Mucosa of descending colon (tissue), 3 donors: ENCODE results near the gene ATG13. TPM values are rescaled to one million over a fixed set of nuclear protein-coding genes. Genes with fewer than 3 reads are reported as not detected.

Experiments
- ATAC-seq: fragments of 200-7000 bp; cut with Tn5 transposase; one replicate; pipeline ENCODE4 v1.9.1; 2020; ENCODE audit warnings: mild to moderate bottlenecking, moderate library complexity
- DNase-seq, 3 donors: peaks; one replicate each; pipeline ENCODE4 v3.0.0-alpha.2; 2020
- H3K36me3 ChIP-seq: fragments of 200-600 bp; one replicate; pipeline ENCODE4 v1.8.0; 2021; ENCODE audit warnings: low read depth, mild to moderate bottlenecking
- H3K4me1 ChIP-seq: fragments of 200-600 bp; one replicate; pipeline ENCODE4 v1.8.0; 2021; ENCODE audit warnings: low read depth, mild to moderate bottlenecking
- H3K4me3 ChIP-seq: fragments of 200-600 bp; one replicate; pipeline ENCODE4 v1.8.0; 2021; ENCODE audit warnings: mild to moderate bottlenecking
- H3K9me3 ChIP-seq: fragments of 200-600 bp; one replicate; pipeline ENCODE4 v1.8.0; 2021; ENCODE audit warnings: mild to moderate bottlenecking
- intact Hi-C, 2 donors: fragments of 100-400 bp; cut with DNase I in 1 of 2; cut with micrococcal nuclease in 1 of 2; formaldehyde crosslinking; loops; one replicate each; pipeline versions ENCODE4 v1.11.0 to v1.11.1; 2022; cut with DNase I, micrococcal nuclease
- total RNA-seq, 3 donors: library from RNA; stranded (reverse); fragmentation: NEBNext Ultra II Directional in 2 of 3; extraction: Animal tissue kit (Norgen Biotek cat#: 25700) in 2 of 3; gene quantifications; one replicate each; pipeline versions ENCODE4 v1.2.1 to v1.2.4, GENCODE V29; 2021 to 2023
- TF ChIP-seq, protein P1 (sequence below): fragments of 200-600 bp; IDR thresholded peaks from one replicate; pipeline ENCODE4 v1.8.0; 2022; ENCODE audit warnings: antibody characterized with exemption, mild to moderate bottlenecking
- donor health status: DM: no; HTN: no; CAD: no; lungs with moderate emphysema.
- donor health status: DM: no; HTN: no; CAD: no.
- donor health status: DM: no; HTN: yes; CAD: no.

Gene ATG13
- total RNA-seq, 3 donors from 2014 or later: 61.6 to 81.4 (median 62.3) TPM

DNA sequence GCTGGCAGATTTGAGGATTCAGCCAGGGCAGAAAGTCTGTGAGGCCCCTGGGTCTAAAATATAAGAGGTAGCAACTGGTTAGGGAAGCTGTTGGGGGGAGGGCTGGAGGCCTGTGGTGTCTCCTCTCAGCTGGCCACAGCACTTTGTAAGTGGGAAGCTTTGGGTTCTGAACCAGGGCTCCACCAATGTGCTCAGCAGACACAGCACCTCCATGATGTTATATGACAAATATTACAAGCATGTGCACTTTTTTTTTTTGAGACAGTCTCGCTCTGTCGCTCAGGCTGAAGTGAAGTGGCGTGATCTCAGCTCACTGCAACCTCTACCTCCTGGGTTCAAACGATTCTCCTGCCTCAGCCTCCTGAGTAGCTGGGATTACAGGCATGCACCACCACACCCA lies 75.1 kb downstream of the ATG13 start:
- intact Hi-C loops: no loop called here
- peaks cover 13% of the 10 kb centered on the region for H3K36me3 ChIP-seq
- no peaks in the 10 kb centered on the region for H3K4me1 ChIP-seq

DNA sequence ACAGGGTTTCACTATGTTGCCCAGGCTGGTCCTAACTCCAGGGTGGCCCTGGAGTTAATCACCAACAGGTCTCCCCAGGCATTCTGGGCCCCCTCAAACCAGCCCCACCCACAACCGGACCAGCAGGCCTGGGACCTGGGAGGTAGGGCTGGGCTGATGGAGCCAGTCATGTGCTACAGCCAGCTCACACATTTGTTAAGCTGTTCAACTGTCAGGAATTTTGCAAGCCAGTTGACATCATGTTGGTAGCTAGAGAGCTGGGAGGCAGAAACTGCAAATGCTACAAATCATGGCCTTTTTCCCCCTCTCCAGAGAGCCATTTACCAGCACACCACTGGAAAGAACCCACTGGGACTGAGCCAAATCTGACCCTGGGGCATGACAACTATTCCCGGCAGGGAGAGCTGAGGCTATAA lies 76.3 kb downstream of the ATG13 start:
- intact Hi-C loops: no loop called here
- Histone ChIP-seq H3K36me3 (peaks cover 13% of the 10 kb centered on the region), H3K4me1 (no peaks in the 10 kb centered on the region), H3K9me3 (no peaks in the 10 kb centered on the region), H3K4me3 (no peak overlapping the region)
- DNase-seq: no peak
- no peak for ATAC-seq
- TF ChIP-seq, protein P1, sequence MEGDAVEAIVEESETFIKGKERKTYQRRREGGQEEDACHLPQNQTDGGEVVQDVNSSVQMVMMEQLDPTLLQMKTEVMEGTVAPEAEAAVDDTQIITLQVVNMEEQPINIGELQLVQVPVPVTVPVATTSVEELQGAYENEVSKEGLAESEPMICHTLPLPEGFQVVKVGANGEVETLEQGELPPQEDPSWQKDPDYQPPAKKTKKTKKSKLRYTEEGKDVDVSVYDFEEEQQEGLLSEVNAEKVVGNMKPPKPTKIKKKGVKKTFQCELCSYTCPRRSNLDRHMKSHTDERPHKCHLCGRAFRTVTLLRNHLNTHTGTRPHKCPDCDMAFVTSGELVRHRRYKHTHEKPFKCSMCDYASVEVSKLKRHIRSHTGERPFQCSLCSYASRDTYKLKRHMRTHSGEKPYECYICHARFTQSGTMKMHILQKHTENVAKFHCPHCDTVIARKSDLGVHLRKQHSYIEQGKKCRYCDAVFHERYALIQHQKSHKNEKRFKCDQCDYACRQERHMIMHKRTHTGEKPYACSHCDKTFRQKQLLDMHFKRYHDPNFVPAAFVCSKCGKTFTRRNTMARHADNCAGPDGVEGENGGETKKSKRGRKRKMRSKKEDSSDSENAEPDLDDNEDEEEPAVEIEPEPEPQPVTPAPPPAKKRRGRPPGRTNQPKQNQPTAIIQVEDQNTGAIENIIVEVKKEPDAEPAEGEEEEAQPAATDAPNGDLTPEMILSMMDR: no peak

More for the DNA sequence above, 75.1 kb downstream of the ATG13 start:
- TF ChIP-seq, protein P1: no peak
- no peak for DNase-seq
- no peaks in the 10 kb centered on the region for H3K9me3 ChIP-seq
- no peak overlapping the region for H3K4me3 ChIP-seq
- no peak for ATAC-seq

DNA sequence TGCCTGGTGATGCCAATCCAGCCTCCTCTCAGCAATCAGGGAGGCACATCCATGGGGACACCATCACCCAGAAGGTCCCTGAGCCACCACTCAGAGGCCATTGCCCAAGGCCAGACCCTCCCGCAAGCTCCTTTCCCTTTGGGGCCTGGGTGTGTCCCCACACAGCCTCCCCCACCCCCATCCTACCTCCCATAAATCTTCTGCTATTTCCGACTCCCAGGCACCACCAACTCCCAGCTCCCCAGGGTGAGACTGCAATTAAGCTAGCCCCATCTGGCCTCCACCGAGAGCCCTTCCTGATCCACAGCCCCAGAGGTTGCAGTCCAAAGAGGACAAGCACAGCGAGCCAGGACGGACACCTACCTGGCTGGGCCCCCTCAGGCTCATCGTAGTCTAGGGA lies 76.7 kb downstream of the ATG13 start:
- TF ChIP-seq, protein P1: no peak
- ATAC-seq: no peak
- Histone ChIP-seq H3K4me3 (no peak overlapping the region), H3K36me3 (peaks cover 13% of the 10 kb centered on the region), H3K9me3 (no peaks in the 10 kb centered on the region), H3K4me1 (peaks cover 4% of the 10 kb centered on the region)
- DNase-seq: no peak
- intact Hi-C loops: no loop called here

DNA sequence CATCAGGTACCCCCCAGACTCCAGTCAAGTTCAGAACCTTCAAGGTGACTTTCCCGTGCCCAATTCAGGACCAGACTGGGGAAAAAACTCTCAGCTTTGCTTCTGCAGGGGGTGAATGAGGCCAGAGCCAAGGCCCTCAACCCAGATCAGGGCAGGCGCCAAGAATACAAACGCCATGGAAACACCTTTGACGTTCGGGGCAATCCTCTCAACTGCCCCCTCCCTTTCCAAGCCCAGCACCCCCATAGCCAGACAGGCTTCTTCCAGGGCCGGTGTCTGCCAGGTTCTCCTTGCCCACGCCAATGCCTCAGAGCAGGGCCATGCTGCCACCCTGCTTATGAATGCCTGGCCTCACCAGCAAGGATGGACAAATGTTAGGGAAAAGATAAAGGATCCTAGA lies 77.3 kb downstream of the ATG13 start:
- H3K4me3 ChIP-seq: no peak overlapping the region
- ATAC-seq: no peak
- DNase-seq: no peak
- TF ChIP-seq, protein P1: no peak
- H3K36me3 ChIP-seq: peaks cover 13% of the 10 kb centered on the region
- H3K4me1 ChIP-seq: peaks cover 9% of the 10 kb centered on the region
- intact Hi-C loops: no loop called here
- H3K9me3 ChIP-seq: no peaks in the 10 kb centered on the region

DNA sequence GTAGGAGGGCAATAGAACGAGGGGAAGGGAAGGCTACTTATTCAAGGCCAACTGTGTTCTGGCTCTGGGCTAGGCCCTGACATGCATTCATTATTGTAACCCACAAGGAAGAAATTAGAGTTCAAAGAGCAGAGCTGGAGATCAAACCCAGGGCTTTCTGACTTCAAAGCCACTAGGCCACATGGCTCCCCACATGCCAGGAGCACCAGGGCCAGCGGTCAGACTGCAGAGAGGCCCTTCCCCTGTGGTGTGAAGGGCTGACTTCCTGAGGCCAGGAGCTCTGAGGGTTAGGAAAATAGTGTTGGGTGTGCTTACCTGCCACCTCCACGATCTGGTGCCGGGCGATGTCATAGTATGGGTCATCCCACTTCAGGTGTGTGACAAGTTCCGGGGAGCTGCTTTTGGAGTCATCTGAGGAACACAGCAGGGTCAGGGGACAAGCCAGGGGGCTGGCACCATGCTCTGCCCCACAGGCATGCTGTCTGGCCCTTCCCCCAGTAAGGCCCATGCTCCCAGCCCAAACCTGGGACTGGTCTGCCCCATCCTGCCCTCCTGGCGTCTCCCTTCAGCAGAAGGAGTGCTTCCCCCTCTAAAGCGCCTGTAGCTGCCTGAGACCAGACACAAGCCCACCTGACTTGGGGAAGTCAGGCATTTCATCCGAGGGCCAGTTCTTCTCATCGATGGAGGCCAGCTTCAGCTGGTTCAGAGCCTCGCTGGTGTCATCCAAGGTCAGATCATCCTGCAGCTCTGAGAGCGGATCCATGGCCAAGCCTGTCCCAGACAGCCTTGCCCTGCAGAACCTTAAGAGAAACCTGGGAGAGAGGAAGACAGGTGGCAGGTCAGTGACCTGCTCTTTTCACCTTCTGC lies 78.2 kb downstream of the ATG13 start:
- intact Hi-C loops: no loop called here
- peaks cover 13% of the 10 kb centered on the region for H3K36me3 ChIP-seq
- H3K9me3 ChIP-seq: no peaks in the 10 kb centered on the region

More for the DNA sequence above, 78.2 kb downstream of the ATG13 start:
- TF ChIP-seq, protein P1: no peak
- ATAC-seq: no peak
- no peak for DNase-seq
- no peak overlapping the region for H3K4me3 ChIP-seq
- H3K4me1 ChIP-seq: peaks cover 11% of the 10 kb centered on the region
